HG03280 (cell line): ENCODE measurements around the gene TCF25.
"Not testable (repeated sequence)": the region's sequence is repeated elsewhere in the genome, so short reads cannot be mapped to it uniquely, and the experiment has no call there.

Experiments used
- ATAC-seq: cut with Tn5 transposase; IDR thresholded peaks from one replicate; pipeline ENCODE4 v1.9.1; 2021; ENCODE audit warnings: mild to moderate bottlenecking, moderate library complexity; ENCODE audit not compliant: unreplicated experiment

Gene TCF25

DNA sequence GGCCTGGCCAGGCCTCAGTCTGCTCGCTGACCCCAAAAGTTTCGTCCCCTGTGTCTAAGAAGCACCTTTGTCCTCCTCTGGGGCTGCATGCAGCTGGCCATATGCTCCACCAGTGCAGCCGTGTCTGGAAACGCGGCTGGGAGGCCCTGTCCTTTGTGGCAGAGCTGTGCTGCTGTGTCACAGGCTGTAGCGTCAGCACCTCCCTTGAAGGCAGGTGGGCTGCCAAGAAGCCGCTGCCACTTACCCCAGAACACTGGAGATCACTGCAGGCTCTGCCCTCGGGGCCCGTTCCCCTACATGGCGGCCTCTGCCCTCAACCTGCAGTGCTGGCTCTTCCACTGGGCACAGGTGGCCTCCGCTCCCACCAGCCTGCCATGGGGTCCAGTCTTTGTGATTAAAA, 29.6 kb downstream of the TCF25 start:
- no peak for ATAC-seq

- no peak for ATAC-seq
These were observed 30.6 kb downstream of the TCF25 start for GRCh38 chr16:89903908-89904515.

DNA sequence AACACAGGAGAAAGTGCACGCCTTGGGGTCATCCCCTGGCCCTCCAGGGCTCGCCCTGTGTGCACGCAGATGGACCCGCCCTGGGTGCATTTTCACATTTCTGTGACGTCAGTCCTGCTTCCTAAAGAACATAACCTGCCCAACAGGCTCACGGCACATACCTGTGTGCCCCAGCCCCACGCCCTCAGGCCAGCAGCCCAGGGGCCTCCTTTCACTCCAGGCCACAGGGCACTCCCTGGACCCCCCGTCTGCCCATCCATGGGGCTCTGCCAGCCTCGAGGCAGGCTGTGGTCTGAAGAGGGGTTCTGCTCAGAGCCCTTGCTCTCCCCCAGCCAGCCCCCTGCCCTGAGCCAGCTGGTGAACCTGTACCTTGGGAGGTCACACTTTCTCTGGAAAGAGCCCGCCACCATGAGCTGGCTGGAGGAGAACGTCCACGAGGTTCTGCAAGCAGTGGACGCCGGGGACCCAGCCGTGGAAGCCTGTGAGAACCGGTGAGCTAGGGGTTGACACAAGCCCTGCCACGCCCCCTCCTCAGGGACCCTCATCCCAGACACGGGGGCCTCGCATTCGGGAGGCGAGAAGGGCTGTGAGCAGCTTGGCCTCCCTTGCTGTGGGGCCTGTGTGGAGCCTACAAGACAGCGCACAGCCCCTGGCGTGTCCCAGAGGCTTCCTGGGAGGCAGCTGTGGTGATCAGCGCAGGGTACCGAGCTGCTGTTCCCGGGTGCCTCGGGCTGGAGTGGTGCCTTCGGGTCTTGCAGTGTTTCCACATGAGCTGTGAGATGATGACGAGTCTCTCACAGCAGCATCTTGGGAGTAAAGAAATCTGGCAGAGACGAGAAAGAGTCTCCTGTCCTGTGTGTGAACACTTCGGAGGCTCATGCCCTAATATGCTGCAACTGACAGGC, 31.5 kb downstream of the TCF25 start:
- no peak for ATAC-seq

- no peak for ATAC-seq
These were observed 32.2 kb downstream of the TCF25 start for GRCh38 chr16:89905511-89906139.

- ATAC-seq = no peak
These were observed 33.0 kb downstream of the TCF25 start for GRCh38 chr16:89906140-89907025.

GRCh38 chr16:89907055-89907814, 33.8 kb downstream of the TCF25 start:
- ATAC-seq = no peak

- no peak for ATAC-seq
These were observed 34.8 kb downstream of the TCF25 start for GRCh38 chr16:89908236-89908635.

- ATAC-seq = no peak
These were observed 36.7 kb downstream of the TCF25 start for GRCh38 chr16:89909777-89910716.

DNA sequence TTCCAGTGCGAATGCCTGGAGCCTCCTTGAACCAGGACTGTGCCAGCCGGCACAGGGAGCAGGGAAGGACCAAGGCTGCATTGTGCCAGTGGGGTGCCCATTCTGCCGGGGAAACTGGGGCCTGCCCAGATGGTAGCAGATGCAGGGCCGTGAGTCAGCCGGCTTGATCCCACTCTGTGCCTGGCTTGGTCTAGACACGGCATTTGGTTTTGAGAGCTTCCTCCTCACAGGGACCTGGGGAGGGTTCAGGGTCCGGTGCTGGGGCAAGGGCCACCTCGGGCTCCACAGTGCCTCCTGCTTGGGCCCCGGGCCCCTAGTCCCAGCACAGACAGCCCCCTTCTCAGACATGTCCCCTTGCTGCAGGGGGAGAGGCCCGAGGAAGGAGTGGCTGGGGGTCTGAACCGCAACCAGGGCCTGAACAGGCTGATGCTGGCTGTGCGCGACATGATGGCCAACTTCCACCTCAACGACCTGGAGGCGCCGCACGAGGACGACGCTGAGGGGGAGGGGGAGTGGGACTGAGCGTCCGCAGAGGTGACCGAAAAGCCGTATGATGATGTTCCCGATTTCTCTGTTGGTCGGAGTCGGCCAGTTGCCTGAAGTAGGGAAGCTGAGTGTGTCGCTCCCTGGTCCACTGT, 37.4 kb downstream of the TCF25 start:
- ATAC-seq = no peak

DNA sequence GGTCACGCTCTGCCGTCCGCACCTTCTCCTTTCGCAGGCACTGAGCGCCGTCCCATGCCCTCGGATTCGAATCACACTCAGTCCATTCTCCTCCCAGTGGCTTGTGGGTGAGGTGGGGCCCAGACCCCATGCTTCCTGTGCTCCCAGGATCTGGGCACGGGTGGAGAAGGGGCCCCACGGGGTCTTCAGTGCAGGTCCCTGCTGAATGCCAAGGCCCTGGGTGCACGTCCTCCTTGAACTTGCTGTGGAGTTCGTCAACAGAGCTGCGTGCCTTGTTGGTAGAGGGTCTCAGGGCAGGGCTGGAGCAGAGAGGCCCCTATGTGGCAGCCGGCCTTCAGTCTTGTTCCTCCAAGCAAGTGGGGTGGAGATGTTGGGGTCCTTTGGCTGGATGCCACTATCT, 38.0 kb downstream of the TCF25 start:
- no peak for ATAC-seq

- no peak for ATAC-seq
These were observed 38.8 kb downstream of the TCF25 start for GRCh38 chr16:89912143-89912542.

GRCh38 chr16:89912627-89913026, 39.2 kb downstream of the TCF25 start:
- ATAC-seq = no peak

GRCh38 chr16:89913408-89914387, 40.3 kb downstream of the TCF25 start:
- no peak for ATAC-seq

DNA sequence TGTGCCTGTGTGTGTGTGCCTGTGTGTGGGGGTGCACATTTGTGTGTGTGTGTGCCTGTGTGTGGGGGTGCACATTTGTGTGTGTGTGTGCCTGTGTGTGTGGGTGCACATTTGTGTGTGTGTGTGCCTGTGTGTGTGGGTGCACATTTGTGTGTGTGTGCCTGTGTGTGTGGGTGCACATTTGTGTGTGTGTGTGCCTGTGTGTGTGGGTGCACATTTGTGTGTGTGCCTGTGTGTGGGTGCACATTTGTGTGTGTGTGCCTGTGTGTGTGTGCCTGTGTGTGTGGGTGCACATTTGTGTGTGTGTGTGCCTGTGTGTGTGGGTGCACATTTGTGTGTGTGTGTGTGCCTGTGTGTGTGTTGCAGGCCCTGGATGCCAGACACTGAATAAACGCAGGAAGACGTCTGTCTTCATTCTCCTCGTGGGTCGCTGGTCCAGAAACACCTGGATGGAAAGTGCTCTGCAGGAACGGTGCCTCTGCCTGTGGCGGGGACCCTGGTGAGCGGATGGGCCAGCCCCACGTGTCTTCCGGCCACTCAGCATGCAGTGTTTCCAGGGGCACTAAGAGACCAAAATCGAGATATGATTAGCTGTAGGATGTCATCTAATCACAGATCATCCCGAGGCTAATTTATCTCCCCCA, 41.4 kb downstream of the TCF25 start:
- ATAC-seq = not testable (repeated sequence)

- no peak for ATAC-seq
These were observed 42.2 kb downstream of the TCF25 start for GRCh38 chr16:89915303-89916232.
